GM19467 (cell line): ENCODE measurements around the gene SYCE1.
"Not testable (repeated sequence)": the region's sequence is repeated elsewhere in the genome, so short reads cannot be mapped to it uniquely, and the experiment has no call there.

Experiments used
- ATAC-seq: cut with Tn5 transposase; IDR thresholded peaks from one replicate; pipeline ENCODE4 v1.9.1; 2021; ENCODE audit warnings: mild to moderate bottlenecking, moderate library complexity; ENCODE audit not compliant: unreplicated experiment

SYCE1 gene

DNA sequence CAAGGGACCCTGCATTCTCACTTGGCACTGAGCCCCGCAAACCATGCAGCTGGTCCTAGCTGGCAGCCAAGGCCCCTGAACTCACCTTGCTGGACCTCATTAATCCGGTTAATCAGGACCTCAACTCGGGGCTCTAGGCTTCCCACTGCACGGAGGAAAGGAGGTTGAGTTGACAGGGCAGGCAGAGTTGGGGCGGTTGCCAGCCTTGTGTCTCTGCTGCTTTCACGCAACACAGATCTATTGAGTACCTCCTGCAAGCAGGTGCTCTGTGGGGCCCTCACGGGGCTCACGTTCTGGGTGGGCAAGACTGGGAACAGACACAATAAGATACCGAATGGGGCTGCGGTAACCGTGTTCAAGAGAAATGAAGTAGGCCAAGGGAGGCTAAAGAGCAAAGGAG is 6.2 kb downstream of the SYCE1 start:
- no peak for ATAC-seq

DNA sequence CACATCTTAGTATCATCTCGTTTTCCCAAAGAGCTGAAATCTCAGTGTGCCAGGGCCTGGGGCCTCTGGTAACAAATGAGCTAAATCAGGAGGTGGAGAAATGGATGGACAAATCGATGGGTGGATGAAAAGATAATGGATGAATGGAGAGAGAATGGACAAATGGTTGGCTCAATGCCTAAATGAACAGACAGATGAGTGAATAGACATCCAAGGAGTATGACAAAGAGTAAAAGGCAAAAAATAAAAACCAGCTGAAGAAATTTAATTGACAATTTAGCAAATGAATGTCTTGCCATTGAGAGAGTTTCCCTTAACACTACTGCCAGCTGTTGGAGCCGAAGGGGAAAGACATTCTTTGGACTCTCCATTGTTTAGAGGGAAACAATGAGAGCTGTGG is 8.0 kb downstream of the SYCE1 start:
- ATAC-seq, result no peak

DNA sequence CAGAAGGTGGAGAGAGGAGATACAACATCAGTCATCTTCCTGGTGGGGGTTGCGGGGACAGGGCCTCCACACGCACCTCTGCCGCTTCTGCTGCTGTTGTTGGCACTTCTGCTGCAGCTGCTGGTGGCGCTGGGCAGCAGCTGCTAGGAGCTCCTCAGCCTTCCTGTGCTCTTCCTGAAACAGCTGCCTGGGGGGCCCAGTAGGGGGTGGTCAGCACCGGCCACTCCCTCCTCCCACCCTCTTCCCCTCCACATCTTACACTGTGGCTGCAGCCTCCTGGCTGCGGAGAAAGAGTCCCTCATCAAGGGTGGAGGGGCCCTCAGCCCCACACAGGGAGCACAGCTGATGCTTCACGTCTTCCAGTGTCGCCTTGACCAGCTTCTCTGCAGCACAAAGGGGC is 9.9 kb downstream of the SYCE1 start:
- no peak for ATAC-seq

DNA sequence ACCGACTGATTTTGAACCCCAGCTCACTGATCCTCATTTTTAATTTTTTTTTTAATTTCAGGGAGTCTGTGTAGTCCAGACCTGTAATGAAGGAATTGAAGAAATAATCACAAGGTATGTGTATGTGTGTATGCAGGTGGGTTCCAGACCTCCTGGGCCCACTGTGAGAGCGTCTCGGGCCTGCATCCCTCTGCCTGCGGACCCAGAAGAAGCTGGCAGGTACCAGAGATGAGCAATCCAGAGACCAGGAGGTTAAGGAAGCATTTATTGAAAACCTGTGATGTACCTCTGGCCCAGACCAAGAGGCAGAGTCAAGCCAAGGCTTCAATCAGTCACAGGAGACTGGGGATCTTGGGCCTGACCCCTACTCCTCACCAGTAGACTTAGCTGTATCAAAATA is 10.8 kb downstream of the SYCE1 start:
- no peak for ATAC-seq

DNA sequence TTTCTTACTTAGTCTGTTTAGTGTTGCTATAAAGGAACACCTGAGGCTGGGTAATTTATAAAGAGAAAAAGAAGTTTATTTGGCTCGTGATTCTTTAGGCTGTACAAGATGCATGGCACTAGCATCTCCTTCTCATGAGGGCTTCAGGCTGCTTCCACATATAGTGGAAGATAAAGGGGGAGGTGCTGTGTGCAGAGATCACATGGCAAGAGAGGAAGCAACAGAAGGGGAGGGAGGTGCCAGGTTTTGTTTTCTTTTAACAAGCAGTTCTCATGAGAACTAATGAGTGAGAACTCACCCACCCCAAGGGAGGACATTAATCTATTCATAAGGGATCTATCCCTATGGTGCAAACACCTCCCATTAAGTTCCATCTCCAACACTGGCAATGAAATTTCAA is 20.9 kb downstream of the SYCE1 start:
- ATAC-seq, result no peak

DNA sequence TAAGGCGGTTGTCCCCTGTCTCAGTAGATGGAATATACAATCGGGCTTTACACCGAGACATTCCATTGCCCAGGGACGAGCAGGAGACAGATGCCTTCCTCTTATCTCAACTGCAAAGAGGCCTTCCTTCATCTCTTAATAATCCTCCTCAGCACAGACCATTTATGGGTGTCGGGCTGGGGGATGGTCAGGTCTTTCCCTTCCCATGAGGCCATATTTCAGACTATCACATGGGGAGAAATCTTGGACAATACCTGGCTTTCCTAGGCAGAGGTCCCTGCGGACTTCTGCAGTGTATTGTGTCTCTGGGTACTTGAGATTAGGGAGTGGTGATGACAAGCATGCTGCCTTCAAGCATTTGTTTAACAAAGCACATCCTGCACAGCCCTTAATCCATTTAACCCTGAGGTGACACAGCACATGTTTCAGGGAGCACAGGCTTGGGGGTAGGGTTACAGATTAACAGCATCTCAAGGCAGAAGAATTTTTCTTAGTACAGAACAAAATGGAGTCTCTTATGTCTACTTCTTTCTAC is 23.9 kb downstream of the SYCE1 start:
- ATAC-seq, result not testable (repeated sequence)

DNA sequence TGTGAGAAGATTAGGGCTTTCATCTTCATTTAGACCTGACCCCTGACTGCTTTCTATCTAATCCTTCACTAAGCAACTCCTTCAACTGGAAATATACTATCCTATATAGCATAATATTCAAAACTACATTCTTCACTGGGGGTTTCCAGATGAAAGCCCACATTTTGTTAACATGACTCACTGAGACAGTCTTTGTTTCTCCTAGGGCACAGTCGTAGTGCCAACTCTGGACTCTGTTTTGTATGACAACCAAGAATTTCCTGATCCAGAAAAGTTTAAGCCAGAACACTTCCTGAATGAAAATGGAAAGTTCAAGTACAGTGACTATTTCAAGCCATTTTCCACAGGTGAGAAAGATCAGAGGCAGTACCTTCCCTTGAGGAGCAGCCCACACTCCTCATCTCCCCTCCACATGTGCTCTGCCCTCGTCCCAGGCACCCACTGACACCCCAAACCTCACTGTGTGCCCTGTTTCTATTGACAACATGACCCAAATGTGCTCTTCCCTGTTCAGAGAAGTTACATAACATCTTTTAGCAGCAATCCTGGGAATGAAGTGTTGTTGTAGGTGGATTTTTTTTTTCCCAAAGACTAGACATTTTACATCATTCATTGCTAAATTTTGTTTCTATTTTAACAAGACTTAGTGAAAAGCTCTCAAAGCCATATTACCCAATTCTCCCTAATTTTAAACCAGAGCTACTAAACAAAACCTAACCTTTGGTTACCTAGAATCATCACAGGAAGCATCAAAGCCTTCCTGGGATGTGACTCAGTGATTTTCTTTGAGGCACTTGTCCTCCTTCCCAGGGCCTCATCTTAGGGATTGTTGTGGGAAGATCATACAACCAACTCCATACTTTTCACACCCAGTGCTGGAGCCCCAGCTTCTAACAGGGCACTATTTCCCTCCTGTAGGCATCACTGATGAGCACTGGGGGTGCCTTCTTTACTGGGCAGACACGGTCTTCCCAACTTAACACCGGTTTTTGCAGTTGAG is 27.5 kb downstream of the SYCE1 start:
- no peak for ATAC-seq

DNA sequence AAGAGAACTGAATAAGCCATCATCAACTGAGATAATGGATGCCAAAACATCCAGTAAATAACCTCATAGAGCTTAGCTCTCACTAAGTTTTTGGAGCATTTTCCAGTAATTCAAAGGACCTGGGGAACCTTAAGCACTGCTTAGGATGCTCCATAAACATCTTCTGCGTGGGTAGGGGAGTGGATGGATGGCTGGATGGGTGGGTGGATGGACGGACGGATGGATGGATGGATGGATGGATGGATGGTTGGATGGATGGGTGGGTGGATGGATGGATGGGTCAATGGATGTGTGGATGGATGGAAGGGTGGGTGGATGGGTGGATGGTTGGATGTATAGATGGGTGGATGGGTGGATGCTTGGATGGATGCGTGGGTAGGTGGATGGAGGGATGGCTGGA is 29.2 kb downstream of the SYCE1 start:
- ATAC-seq, result no peak

DNA sequence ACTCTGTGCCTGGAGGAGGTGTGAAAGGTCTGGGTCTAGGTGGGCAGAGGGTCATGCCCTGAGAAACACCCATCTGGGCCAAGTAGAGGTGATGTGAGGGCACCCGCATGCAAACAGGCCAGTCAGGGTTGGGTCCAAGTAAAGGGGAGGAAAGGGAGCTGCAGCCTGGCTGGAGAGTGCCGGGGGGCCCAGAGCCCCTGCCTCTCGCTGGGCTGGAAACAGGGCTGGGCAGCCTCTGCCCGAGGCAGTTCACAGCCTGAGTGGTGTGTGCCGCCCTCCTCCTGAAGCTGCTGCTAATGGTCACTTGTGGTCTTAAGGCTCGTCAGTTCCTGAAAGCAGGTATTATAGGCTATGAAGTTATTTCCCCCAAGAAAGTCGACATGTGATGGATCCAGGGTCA is 31.0 kb downstream of the SYCE1 start:
- no peak for ATAC-seq

DNA sequence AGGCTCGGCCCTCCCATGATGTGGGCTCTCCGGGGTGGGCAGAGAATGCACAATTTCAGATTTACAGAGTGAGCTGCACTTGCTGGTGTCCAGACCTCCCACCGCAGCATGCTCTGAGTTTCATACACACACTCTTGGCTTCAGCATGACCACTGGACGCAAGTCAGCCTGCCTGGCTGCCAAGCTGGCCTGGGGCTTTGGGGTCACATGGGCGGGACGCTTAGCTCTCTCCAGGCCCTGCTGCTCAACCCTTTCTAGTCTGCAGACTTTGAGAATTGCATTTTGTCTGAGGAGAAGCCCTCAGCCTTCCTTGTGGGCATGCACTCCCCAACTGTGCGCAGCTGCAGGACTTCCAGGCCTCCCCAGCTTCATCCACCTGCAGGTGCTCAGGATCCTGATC is 32.5 kb downstream of the SYCE1 start:
- ATAC-seq, result no peak

DNA sequence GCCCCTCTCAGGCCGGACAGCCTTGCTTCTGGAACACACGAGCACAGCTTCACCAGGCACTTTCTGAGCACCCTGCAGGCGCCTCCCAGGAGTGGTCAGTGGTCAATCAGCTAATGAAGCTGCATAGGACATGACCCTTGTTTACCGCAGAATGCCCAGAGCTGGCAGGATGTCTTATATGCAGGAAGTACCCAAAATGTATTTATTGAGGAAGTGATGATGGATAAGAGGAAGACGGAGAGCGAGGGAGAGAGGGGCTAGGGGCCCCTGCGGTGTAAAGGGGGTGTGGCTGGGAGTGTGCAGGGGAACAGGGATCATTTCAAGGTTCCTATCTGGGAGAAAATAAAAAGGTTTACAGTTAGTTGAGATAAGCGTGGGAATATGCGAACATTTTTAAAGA is 34.9 kb downstream of the SYCE1 start:
- no peak for ATAC-seq

DNA sequence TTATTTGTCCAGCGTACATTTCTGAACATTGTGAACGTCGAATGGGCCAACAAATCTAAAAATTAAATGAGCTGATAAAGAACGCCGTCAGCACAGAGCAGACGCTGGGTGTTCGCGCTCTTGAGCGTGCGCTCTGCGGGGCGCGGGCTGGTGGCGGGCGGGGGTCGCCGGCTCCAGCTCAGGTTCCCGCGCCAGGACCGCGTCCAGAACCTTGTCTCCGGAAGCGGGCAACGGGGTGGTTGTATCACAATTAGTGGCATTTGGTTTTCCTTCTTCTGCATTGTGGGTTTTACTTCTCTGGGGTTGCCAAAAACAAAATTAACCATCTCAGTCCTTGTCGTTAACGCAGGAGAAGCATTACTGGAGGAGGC is 35.8 kb downstream of the SYCE1 start:
- no peak for ATAC-seq

DNA sequence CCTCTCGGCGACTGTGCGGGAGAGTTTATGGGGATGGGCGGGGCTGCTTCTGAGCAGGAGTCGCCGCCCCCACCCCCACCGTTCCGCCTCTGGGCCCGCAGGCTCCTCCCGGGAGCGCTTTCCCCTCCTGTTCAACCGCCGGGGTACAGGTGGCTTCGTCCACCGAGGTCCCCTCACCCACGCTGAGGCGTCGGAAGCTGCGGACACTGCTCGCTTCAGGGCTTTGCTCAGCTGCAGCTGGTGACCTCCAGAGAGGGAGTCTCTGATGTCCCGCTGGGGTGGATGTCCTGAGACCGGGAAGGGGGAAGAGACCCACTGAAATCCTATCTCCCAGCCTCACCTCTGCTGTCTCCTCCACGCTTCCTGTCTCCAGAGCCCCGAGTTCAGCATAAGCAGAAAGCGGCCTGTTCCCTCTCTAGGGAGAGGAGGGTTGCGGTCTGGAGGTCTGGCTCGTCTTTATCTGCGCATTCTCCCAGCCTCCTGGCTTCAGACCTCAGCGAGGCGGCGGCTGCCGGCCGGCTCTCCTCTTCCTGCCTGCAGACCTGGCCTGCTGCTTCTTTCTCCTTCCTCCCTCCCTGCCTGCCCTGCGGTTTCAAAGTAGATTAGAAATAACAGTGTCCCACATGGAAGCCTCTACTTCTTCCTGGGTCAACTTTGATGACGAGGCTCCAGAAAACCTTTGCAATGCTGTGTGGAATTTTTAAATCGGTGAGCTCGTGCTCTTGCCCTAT is 36.4 kb downstream of the SYCE1 start:
- no peak for ATAC-seq

DNA sequence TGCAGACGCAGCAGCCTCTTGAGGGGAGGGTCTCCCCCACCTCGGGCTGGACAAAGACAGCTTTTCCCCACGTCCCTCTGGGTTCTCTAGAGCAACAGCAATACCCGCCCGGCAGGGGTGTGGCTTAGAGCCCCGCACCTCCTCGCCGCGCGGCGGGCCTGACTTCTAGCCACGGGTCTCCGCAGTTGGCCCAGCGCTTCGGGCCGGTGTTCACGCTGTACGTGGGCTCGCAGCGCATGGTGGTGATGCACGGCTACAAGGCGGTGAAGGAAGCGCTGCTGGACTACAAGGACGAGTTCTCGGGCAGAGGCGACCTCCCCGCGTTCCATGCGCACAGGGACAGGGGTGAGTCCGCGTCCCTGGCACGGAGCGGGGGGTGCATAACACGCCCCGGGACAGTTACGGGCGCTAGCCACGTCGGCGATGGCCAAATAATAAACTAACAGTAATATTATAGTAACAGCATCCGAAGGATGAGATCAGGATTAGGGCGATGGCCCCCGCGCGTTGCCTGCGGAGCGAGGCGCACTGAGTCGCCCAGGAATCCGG is 37.0 kb downstream of the SYCE1 start:
- ATAC-seq, result no peak

DNA sequence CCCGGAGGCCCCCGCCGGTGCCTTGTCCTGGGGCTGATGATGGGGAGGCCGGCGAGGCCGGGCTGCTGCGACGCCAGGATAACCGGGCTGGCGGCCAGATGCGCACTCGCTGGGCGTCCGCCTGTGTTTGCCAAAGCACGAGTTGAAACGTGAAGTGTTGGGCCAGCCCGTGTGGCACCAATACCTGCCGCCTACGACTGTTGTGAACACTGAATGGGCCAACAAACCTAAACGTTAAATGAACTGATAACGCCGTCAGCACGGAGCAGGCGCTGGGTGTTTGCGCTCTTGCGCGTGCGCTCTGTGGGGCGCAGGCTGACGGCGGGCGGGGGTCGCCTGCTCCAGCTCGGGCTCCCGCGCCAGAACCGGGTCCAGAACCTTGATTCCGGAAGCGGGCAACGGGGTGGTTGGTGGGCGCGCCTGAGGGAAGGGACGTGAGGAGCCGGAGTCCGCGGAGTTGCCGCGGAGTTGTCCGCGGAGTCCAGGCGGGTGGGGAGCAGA is 37.6 kb downstream of the SYCE1 start:
- no peak for ATAC-seq

DNA sequence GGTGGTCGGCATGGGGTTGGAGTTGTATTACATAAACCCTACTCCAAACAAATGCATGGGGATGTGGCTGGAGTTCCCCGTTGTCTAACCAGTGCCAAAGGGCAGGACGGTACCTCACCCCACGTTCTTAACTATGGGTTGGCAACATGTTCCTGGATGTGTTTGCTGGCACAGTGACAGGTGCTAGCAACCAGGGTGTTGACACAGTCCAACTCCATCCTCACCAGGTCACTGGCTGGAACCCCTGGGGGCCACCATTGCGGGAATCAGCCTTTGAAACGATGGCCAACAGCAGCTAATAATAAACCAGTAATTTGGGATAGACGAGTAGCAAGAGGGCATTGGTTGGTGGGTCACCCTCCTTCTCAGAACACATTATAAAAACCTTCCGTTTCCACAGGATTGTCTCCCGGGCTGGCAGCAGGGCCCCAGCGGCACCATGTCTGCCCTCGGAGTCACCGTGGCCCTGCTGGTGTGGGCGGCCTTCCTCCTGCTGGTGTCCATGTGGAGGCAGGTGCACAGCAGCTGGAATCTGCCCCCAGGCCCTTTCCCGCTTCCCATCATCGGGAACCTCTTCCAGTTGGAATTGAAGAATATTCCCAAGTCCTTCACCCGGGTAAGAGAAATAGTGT is 38.3 kb downstream of the SYCE1 start, which contains the start of gene CYP2E1:
TSS of gene CYP2E1 (plus strand) at position 407 of the 632 bp plus-strand sequence. CDS start at position 440, 33 bp downstream.
- no peak for ATAC-seq

DNA sequence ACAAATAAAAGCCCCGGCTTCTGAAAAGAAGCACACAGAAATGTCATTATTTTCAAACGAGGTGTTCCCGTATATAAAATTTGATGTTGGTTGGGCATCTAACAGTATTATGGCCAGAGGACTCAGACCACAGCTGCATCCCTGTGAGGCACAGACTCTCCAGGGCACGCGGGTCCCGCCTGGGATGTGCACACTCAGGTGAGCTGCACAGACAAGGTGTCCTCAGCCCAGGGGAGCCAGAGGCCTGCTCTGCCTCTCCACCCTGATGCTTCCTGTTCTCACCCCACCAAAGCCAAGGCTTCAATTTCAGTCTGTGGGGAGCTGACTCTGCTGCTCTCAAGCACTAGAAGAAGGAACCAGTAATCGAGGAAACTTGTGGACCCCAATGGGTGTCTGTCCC is 39.9 kb downstream of the SYCE1 start:
- no peak for ATAC-seq

DNA sequence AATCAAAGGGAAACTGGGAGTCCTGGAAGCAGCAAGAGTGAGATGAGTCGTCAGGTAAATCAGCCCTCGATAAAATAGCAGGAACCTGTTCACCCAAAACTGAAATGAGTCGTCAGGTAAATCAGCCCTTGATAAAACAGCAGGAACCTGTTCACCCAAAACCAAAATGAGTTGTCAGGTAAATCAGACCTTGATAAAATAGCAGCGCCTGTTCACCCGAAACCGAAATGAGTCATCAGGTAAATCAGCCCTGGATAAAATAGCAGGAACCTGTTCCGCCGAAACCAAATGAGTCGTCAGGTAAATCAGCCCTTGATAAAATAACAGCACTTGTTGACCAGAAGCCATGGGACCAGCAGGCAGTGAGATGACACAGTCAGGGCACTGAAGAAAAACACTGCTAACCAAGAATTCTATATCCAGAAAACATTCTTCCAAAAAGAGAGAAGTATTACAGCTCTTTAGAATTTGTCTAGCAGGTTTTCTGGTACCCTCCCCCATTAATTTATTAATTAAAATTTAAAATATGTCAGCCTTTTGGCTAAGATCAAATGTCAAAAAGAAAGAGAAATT is 41.7 kb downstream of the SYCE1 start:
- no peak for ATAC-seq

DNA sequence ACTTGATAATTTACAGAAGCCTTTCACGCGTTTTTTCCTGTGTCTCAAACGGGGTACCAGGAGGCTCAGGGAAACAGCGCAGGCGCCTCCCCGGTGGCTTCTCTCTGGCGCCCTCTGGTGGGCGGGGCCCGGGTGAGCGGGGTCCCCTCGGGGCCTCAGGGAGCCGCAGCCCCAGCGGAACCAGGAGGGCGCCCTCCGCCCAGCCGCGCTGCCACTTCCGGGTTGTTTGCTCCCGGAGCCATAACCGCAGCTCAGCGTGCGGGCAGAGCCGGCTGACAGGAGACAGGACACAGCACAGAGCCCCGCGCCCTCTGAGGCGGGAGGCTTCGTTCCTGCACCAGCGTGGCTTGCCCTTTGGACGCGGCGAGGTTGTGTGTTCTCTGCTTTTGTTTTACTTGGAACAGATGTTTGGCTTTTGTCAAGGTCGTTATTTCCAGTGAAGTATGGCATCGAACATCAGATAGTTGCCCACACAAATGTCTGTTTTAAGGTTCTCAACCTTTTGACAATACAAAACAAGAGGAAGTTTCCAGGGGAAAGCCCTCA is 45.1 kb downstream of the SYCE1 start:
- ATAC-seq, result peak; percentile 96

DNA sequence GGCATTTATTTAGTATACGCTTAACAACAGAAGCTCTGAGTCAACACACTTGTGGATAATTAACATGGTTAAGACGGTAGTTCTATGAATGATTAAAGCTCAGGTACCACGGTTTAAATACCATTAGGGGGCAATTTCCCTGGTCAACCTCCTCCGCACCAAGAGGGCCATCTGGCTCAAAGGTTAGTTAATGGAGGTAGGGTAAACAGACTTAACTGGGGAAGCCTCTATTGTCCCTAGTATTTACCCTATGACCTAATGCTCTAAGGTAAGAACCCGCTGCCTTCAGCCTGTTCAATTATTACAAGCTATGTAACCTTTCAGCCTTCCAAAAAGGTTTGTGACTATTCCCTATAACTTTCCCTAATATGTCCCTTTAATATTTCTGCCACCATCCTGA is 46.9 kb downstream of the SYCE1 start:
- ATAC-seq, result not testable (repeated sequence)
